ENCODE data around the gene UFC1.

Gene UFC1

DNA sequence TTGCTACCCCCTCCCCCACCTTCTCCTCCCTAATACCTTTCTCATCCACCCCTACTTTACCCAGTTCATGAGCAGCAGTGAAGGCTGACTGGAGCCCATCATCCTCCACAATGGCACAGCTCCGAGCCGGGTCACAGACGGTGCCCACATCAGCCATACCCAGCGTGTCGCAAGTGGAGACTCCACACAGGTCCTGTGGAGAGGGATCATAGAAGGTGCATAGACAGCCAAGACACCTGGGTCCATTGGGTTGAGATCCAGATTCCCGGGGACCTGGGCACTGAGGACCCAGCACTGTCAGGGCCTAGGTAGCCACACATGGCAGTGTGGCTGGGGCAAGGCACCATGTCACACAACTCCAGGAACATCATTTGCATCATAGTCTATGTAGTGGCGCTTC, 42.3 kb downstream of the UFC1 start:
- DNase-seq, result no peak

DNA sequence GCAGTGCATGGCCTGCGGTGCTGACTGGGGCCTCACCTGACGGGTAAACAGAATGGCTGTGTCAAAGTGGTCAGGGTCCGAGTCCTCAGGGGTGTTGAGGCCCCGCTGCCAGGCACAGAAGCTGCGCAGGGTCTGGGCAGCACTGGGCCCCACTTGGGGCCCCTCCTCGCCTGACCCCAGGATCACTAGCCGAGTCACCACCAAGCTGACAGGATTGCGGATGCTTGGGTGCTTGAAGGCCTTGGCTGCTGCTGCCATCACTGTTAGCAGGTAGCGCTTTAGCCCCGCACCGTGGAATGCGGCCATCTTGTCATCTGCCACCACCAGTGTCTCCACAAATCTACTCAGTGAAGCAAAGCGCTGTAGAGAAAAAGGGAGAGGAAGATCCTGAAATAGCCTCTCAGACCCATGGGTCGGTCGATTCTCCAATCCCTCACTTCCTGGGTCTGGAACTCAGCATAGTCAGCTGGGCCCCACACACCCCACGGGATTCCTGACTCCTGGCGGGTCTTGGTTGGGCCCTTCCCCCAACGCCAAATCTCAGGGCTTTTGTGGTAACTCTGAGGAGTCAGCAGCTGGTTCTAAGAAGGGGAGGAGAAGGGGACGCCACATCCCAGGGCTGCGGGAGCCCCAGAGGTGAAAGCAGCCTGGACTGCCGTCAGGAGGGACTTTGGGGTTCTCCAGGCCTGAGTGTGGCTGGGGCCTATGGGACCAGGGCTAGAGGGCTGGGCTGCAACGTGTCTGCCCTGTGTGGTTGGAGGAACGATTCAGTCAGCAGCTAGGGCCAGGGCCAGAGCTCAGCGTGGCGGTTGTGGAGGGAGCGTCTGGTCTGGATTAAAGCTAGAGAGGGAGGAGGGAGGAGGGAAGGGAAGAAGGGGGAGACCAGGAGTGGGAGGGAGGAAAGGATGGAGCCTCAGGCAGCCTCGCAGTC, 43.0 kb downstream of the UFC1 start:
- DNase-seq, result no peak

DNA sequence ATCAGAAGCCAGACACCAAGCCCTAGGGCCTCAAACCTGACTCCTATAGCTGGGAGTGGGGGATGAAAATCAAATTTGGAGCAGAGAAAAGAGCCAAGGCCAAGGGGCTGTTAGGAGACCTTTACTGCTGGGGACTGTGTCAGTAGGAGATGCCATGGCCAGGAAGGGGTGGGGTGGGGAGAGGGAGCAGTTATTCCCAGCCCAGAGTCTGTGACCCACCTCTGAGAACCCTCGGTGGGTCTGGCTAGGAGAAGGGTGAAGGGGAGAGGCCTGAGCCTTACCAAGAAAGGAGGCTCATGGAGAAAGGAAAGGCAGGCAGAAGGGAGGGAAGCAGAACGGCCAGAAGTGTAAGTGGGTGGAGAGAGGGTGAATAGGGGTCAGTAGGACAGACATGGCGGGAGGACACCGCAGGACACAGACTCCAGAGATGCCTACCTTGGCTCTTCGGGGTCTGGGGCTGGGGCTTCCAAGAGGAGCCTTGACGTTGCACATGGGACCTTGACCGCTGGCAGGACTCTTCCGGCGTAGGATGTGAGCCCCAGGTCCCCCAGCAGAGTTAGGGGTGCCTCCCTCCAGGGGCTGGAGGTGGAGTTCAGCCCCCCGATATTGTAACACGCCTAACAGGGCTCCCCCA, 43.9 kb downstream of the UFC1 start:
- no peak for DNase-seq

DNA sequence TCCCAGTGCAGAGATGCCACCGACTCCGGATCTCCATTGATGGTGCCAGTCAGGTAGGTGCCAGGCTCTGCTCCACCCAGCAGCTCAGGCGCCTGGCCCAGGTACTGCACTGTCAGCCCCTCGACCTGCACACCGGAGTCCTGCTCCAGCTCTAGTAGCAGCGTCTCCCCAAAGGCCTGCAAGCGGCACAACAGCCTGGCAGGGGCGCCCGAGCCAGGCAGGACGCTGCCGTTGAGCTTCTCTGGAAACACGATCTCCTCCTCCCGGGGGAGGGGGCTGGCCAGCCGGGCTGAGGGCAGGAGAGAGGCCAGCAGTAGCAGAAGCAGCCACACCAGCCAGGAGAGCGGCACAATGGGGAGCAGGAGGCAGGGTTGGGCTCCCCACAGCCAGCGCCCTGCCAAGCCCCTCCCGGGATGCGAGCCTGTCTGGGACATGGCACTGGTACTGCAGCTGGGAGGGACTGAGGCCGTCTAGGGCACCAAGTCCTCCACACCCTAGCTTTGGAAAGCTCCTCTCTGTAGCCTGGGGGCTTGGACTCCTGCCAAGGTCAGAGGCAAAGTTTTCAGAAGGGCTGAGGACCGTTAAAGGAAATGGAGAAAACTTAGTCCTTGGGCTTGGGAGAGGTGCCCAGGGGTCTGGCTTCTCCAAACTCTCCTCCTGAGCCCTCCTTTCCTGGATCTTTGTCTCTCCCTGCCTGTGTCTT, 44.6 kb downstream of the UFC1 start:
- DNase-seq, result no peak

DNA sequence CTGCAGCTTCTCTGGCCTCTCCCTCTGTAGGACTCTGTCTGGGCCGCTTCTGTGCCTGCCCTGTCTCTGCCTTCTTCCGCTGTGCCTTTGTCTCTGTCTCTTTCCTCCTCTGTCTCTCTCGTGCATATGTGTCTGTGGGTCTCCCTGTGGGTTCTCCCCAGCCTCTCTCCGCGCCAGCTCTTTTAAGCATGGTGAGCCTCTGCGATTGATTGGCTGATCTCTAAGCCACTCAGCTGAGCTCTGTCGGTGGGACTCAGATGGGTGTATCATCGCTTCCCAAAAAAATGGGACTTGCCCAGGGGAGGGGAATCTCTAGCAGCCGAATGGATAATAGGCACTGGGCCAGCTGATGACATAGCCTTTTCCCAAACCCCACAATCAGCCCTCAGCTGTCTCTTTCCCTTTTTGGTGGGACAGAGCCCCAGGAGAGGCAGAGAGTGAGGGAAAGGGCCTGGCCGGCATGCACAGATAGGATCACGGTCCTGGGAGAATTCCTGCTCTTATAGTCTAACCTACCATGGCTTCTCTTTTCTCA, 45.2 kb downstream of the UFC1 start, which contains the start of gene ADAMTS4:
TSS of gene ADAMTS4 (minus strand) at position 158 of the 535 bp plus-strand sequence. CDS start 427 bp downstream, outside the sequence.
- DNase-seq, result no peak

DNA sequence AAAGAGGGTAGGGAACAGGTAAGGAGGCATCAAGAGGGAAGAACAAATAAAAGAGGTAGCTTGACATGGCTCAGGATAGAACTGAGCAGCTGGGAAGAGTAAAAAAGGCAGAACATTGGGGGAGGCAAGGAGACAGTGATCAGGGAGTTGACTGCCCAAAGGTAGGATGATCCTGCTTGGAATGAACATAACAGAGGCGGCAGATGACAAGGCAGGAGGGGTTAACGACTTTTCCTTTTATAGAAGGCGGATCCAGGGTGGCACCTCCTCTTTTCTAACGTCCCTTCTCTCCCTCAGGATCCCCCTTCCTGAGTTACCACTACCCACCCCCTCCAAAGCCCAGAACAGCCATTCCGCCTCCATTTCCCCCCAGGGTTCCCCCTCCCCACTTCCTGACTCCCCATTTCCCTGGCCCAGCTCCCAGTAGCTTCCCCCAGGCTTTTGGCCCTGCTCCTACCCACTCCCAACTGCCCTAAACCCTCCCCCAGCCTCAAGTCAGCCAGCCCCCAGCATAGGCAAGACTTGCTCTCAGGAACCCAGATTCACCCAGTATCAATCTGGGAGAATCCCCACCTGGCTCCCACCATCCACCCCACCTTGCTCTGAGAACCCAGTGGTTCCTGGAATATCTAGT, 45.8 kb downstream of the UFC1 start:
- no peak for DNase-seq

DNA sequence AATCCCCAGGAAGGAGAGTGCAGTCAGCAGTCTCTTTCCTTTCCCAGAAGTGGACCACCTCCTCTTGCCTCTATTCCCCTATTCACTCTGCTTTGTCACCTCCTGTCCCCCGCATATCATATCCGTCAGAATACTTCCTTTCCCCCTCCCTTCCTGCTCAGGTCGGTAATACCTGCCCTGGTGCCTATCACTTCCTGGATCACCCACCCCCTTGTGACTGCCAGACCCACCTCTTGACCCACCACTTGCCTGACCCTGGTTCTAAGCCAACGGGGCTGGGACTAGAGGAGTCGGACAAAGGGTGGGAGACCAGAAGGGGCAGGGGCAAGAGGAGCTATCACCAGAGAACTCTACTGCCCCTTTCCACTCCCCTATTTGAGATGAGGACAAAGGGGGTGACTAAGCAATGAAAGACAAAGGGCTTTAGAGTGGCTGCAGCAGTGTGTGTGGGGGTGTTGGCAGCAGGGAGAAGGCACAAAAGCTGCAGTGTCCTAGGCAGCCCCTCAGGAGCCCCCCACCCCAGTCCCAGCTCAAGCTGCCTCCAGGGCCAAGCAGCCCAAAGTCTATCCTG, 46.7 kb downstream of the UFC1 start:
- no peak for DNase-seq

DNA sequence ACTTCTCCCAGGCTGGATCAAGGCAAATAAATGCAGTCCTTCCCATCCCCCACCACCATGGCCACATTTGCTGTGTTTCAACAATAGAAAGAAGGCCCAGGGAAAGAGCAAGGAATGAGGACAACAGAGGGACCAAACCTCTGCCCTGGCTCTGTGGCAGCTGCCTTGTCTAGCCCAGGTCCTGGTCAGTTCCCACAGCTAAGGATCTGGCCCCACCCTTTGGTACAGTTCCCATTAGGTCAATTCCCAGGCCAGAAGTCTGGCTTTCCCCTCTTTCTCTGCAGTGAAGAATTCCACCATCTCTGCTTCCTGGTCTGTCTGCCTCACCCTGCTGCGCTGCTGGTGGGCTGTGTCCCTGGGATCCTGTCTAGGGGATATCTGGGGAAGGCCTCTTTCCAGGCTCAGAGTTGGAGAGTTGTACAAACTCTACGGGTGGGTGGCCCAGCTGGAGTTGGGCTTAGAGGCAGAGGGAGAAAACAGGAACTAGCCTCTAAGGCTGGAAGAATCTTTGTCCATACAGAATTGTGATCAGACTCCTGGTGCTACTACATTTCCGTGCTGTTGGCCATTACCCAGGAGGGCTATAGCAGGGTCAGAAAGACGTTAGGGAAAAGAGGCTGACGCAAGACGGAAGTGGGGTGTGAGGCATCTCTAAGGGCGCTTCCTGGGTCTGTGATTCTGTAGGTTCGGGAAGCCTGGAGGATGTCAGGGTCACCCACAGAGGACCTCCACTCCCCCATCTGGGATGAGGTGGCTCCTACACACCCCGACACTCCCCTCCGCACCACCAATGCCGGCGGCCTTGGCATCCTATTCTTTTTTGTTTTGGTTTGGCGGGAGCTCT, 47.4 kb downstream of the UFC1 start:
- no peak for DNase-seq

DNA sequence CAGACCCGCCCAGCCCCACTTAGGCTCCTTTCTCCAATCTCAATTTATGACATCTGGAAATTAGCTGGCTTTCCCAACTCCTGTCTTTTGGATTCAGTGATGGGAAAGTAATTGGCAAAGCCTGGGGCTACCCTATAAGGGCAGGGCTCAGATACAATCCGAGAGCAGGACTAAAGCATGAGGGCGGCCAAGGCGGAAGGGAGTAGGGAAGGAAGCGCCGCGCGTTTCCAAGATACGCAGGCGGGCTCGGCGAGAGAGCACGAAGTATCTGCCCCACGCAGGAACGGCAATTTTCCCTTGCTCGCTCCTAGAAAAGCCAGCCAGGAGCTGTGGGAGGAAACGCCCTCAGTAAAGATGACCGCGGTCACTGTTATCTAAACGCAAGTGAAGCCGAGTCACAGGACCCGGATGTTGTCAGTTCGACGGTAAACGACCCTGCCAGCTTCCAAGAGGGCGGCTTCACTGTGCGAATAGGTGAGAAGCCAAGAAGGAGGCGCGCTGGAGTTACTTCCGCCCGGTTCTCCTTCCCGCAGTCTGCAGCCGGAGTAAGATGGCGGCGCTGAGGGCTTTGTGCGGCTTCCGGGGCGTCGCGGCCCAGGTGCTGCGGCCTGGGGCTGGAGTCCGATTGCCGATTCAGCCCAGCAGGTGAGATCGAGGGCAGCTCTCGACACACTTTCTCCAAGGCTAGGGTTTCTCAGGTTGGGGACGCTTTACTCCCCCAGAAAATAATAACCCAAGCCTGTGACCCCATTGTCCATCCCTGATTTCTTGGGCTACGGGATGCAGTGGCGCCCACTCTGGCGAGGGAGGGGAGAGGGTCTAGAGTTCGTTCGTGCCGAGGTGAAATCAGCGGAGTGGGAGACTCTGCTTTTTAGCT, 48.3 kb downstream of the UFC1 start, which contains the start of gene NDUFS2:
TSS of gene NDUFS2 (plus strand) at position 532 of the 877 bp plus-strand sequence. CDS start at position 551, 19 bp downstream.
- DNase-seq, result peak; percentile 98

DNA sequence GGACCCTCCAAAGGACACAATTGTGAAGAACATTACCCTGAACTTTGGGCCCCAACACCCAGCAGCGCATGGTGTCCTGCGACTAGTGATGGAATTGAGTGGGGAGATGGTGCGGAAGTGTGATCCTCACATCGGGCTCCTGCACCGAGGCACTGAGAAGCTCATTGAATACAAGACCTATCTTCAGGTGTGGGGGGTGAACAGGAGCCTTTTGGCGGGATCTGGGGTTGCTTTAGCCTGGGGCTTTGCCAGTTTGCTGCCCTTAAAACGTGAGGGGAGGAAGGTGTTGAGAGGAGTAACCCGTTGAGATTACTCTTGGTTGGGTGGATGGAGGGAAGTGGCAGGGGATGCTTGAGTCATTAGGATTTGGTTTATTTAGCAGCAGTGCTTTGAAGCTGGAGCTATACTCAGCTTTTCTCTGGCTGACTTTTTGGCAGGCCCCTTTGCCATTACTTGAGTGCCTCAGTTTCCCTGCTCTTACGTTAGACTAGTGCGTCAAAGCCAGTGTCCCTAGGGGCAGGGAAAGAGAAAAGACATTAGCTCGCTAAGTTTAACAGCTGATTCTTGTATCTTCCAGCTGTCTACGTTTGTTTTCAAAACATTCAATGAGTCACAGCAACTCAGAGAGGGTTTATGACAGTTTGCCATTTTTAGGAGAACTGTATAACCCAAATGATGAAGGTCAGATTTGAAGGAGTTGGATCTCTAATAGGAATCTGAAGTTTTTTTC, 52.8 kb downstream of the UFC1 start:
- DNase-seq, result no peak

DNA sequence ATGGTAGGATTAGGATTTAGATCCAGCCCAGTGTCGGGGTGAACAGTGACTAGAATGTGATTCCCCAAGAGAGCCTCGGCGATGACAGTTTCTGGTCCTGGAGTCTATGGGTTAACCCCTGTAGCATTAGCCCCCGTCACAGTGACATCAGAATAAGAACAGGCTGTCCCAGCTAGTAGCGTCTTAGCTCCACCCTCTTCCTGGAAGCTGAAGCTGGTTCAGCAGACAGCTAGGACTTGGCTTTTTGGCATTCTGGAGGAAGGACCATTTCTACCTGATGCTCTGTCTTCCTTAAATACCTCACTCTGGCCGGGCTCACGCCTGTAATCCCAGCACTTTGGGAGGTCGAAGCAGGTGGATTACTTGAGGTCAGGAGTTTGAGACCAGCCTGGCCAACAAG, 53.4 kb downstream of the UFC1 start:
- DNase-seq, result no peak
